Sciatic nerve (tissue), 2 donors: ENCODE data around the gene ENTPD8. TPM values are rescaled to one million over a fixed set of nuclear protein-coding genes. Genes with fewer than 3 reads are reported as not detected.
"Not testable (repeated sequence)": the region's sequence is repeated elsewhere in the genome, so short reads cannot be mapped to it uniquely, and the experiment has no call there.

Experiments used
- ATAC-seq: fragments of 200-7000 bp; cut with Tn5 transposase; one replicate; pipeline ENCODE4 v1.9.1; 2020; ENCODE audit warnings: mild to moderate bottlenecking, moderate library complexity
- DNase-seq: peaks from one replicate; pipeline ENCODE4 v3.0.0-alpha.2; 2020; ENCODE audit warnings: low spot score
- intact Hi-C: fragments of 100-400 bp; cut with DNase I; formaldehyde crosslinking; loops from one replicate; pipeline ENCODE4 v1.14.2; 2022
- microRNA-seq: library from miRNA; unstranded; fragments of <30 nt; microRNA quantifications from one replicate; pipeline ENCODE4 v1.2.0, GENCODE V29; 2020
- total RNA-seq: library from RNA; stranded (reverse); fragmentation: NEBNext Ultra II Directional; extraction: Animal tissue kit (Norgen Biotek cat#: 25700); gene quantifications from one replicate; pipeline ENCODE4 v1.2.1, GENCODE V29; 2021
- donor health status: DM: no; HTN: no; CAD: no.
- donor health status: DM: no; HTN: no; CAD: no.

ENTPD8 gene
- total RNA-seq, 1 donor from 2014 or later, result not detected

DNA sequence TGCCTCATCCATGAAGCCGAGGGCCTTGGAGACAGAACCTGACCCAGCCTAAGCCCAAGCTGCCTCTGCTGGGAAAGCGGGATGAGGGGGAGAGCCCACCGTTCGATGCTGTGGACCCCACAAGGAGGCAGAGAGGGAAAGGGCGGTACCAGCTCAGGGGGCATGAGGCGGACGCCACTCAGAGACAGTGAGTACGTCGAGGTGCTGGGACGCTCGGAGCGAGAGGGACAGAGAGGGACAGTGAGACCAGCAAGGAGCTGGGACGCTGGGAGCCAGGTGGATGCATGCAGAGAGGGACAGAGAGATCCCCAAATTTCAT lies 51.8 kb downstream of the ENTPD8 start:
- no peak for ATAC-seq
- DNase-seq, result no peak
- intact Hi-C loops, result no loop called here

DNA sequence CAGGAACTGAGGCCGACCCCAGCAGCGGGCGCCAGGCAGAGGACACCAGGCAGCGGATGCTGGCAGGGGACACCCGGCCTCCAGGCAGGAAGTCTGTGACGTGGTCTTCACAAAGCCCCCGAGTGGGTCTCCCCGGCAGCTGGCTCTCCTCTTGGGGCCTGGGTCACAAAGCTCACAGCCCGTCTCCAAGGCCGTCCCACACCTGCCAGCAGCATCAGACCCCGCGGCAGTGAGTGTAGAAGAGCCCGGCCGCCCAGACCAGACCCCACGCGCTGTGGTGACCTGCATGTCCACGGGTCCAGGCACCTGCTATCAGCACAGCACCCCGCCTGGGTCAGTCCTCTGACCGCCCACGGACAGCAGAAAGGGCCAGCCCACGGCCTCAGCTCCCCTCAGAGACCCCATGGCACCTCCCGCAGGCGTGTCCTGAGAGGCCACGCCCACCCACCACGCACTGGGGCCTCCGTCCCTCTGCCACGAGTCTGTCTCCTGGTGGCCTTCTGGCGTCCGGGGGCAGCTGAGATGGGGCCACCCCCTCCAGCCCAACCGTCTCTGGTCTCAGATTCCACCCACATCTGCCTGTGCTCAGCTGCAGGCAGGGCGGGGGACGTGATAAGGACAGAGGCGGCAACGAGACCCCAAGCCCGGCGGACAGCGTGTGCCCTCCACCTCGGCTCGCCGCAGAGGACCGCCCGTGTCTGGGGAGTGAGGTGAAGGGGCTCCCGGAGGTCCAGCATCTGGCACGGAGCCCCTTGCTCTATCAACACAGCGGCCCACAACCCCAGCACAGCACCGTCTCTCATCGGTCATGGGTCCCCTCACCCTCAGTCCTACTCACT lies 52.3 kb downstream of the ENTPD8 start:
- ATAC-seq (no peak), DNase-seq (no peak)
- intact Hi-C loops, result no loop called here

DNA sequence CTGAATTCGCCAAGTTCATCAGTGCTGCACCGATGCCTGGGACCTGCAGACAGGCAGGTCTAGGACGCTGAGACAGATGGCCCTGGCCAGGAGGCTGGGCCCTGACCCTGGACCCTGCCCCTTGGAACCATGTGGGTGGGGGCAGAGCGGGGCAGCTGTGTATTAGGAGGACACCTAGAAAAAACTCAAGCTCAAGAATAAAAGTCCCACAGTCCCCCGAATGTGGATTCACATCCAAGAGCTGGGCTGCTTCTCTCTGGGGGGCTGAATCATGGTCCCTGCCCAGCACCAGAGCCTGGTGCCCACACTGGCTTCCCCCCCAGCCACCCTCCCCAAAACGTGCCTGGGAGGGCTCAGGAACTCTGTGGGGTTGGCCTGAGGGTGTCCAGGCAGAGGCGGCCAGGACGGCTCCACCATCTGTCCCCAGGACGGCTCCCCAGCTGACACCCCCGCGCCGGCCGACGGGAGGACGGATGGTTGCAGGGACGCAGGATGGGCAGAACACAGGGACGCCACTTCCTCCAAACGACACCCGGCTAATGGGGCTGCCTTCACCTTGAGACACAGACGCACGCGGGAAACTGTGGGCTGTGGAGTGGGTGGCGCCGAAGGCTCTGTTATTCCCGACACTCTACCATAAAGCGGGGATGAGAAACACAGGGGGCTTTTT lies 53.1 kb downstream of the ENTPD8 start:
- DNase-seq (no peak), ATAC-seq (no peak)
- intact Hi-C loops, result no loop called here

DNA sequence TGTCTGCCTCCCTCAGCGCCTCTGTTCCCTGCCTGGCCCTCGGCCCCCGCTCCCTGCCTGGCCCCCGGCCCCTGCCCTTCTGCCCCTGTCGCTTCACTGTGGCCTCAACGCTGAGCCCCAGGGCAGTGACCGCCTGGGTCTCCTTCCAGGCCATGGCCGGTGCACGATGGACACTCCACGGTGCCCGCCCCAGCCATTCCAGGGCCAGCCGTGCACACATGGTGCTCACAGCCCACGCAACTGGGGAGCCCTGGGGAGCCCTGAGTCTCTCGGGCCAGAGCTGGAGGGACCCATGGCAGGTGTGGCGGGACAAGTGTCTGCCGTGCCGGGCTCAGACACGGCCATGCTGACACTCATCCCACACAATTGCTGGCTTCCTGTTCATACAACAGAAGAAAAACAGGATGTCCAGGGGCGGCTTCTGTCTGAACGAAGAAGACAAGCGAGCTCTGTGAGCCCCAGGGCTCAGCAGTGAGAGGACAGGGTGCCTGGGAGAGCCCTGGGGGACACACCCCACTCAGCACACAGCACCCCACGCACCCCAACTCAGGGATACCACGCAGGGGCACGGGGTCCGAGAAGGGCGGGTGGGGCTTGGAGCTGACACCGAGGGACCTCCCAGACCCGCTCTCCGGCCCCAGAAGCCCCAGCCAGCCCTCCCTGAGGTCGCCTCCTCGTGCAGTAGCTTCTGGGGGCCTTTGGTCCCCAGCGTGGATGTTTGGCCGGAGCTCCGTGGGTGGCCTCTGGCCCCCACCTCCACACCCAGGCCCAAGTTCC lies 53.9 kb downstream of the ENTPD8 start:
- DNase-seq, result no peak
- intact Hi-C loops, result no loop called here
- ATAC-seq, result peak; percentile 20

DNA sequence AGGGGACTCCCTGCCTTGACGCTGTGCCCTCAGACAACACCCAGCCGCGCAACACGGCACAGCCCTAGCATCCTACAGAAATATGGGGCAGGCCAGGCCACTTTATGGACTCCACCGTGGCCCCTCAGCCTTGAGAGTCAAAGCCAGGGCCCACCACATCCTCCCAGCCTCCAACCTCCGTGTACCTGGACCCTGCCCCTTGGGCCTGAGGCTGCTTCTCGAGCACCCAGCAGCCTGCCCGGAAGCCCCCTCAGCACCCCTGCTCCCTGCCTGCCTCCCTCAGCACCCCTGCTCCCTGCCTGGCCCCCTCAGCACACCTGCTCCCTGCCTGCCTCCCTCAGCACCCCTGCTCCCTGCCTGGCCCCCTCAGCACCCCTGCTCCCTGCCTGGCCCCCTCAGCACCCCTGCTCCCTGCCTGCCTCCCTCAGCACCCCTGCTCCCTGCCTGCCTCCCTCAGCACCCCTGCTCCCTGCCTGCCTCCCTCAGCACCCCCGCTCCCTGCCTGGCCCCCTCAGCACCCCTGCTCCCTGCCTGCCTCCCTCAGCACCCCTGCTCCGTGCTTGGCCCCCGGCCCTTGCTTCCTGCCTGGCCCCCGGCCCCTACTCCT lies 54.5 kb downstream of the ENTPD8 start:
- ATAC-seq, DNase-seq, intact Hi-C loops: not testable (repeated sequence)

DNA sequence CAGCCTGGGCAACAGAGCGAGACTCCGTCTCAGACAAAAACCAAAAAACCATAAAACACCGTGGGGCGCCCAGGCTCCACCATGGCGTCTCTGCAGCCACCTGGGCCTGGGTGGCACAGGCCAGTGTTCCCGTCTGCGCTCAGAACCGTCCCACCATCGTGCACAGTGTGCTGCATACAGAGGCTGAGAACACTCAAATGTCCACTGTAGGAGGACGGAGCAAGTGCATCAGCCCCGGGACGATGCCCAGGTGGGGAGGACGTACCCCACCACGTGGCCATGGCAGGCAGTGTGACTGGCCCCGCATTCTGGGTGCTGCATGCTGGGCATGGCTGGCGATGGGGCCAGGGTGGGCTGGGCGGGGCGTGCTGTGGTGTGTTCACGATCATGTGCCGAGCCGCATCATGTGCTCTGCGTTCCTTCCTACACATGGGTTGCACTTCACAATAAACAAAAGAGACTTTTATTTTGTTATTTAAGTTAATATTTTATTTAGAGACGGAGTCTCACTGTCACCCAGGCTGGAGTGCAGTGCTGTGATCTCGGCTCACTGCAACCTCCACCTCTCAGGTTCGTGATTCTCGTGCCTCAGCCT lies 56.0 kb downstream of the ENTPD8 start:
- ATAC-seq, result no peak
- DNase-seq, result no peak
- intact Hi-C loops, result no loop called here

Small RNAs within 50 kb of the gene (microRNA-seq; reads per million reads assigned to microRNA genes)
- not detected for gene MIR7114

Other genes starting within 250 kb of the ENTPD8 start
- gene TPRN, start 240.6 kb downstream of the ENTPD8 start, total RNA-seq, result 8.8 TPM
- 25.6 TPM for gene TMEM203, start 235.7 kb downstream of the ENTPD8 start, total RNA-seq
- gene NDOR1, start 235.7 kb downstream of the ENTPD8 start, total RNA-seq, result 16.5 TPM
- 10.6 TPM for gene RNF208, start 219.1 kb downstream of the ENTPD8 start, total RNA-seq
- not detected for gene CYSRT1, start 216.2 kb downstream of the ENTPD8 start, total RNA-seq
- gene RNF224, start 213.9 kb downstream of the ENTPD8 start, total RNA-seq, result not detected
- gene SLC34A3, start 210.5 kb downstream of the ENTPD8 start, total RNA-seq, result not detected
- 108 TPM for gene TUBB4B, start 200.1 kb downstream of the ENTPD8 start, total RNA-seq
- gene STPG3, start 190.1 kb downstream of the ENTPD8 start, total RNA-seq, result not detected
- gene NELFB, start 186.0 kb downstream of the ENTPD8 start, total RNA-seq, result 38.9 TPM
- gene TOR4A, start 163.6 kb downstream of the ENTPD8 start, total RNA-seq, result 4.0 TPM
- 18.5 TPM for gene NRARP, start 139.1 kb downstream of the ENTPD8 start, total RNA-seq
- 48.1 TPM for gene EXD3, start 18.2 kb downstream of the ENTPD8 start, total RNA-seq
- 7.4 TPM for gene NOXA1, start 18.0 kb downstream of the ENTPD8 start, total RNA-seq
- gene NSMF, start 18.0 kb upstream of the ENTPD8 start, total RNA-seq, result 50.4 TPM
- 18.3 TPM for gene PNPLA7, start 109.0 kb upstream of the ENTPD8 start, total RNA-seq
- gene MRPL41, start 110.5 kb upstream of the ENTPD8 start, total RNA-seq, result 61.1 TPM
- 33.1 TPM for gene DPH7, start 137.6 kb upstream of the ENTPD8 start, total RNA-seq
- gene ZMYND19, start 149.2 kb upstream of the ENTPD8 start, total RNA-seq, result 15.6 TPM
- gene ARRDC1, start 164.3 kb upstream of the ENTPD8 start, total RNA-seq, result 30.6 TPM
- 104 TPM for gene EHMT1, start 177.6 kb upstream of the ENTPD8 start, total RNA-seq